GM12878 (cell line): Measurements from ENCODE around the gene ILF2. TPM values are rescaled to one million over a fixed set of nuclear protein-coding genes. Genes with fewer than 3 reads are reported as not detected.

Experiments used
- ATAC-seq: fragments of 200-7000 bp; cut with Tn5 transposase; 3 replicates; pipeline ENCODE4 v1.9.1; 2020; ENCODE audit warnings: mild to moderate bottlenecking, moderate library complexity
- BruUV-seq: library from RNA; stranded (reverse); fragments of 400-500 nt; replicated peaks from 2 replicates; lab custom pipeline; 2021; lab: Mats Ljungman, UMichigan
- CTCF ChIA-PET: fragments of 300-600 bp; sonication (Branson Sonifier 250); formaldehyde crosslinking; extraction: SDS; loops from one replicate; lab custom pipeline; 2021; ENCODE audit warnings: inconsistent platforms; lab: Yijun Ruan, JAX
- POLR2A ChIA-PET: fragments of 350-600 bp; formaldehyde crosslinking; extraction: SDS; loops from one replicate; lab custom pipeline; 2021; ENCODE audit warnings: inconsistent platforms; lab: Charles Lee
- RAD21 ChIA-PET: fragments of 300-600 bp; sonication (Branson Sonifier 250); formaldehyde crosslinking; loops from one replicate; lab custom pipeline; 2023; ENCODE audit warnings: antibody characterized with exemption; ENCODE audit not compliant: unreplicated experiment; lab: Charles Lee
- SMC1A ChIA-PET: fragments of 300-600 bp; sonication (Branson Sonifier 250); formaldehyde crosslinking; loops from one replicate; lab custom pipeline; 2023; ENCODE audit not compliant: unreplicated experiment, uncharacterized antibody; lab: Charles Lee
- DNase-seq: peaks from one replicate; pipeline ENCODE4 v3.0.0-alpha.2; 2011; ENCODE audit warnings: low read depth, low spot score
- FAIRE-seq: peaks from 3 replicates; lab custom pipeline; 2011; peaks lifted over from hg19 to GRCh38; lab: Jason Lieb, UNC
- H2AFZ ChIP-seq: 2 replicates; pipeline ENCODE4 v1.6.0; 2011; ENCODE audit warnings: low read depth, low read length, control low read depth; ENCODE audit not compliant: control insufficient read depth
- H3K27ac ChIP-seq: 2 replicates; pipeline ENCODE4 v1.5.1; 2011; ENCODE audit warnings: control low read depth; ENCODE audit not compliant: control insufficient read depth, insufficient read depth
- H3K27me3 ChIP-seq, 2 experiments: replicated peaks in 1 of 2; 2 replicates each; pipeline versions ENCODE4 v1.6.0 to v1.6.1; 2011; ENCODE audit warnings: low read length in 1 of 2; ENCODE audit not compliant: control insufficient read depth in 2 of 2, insufficient read depth in 2 of 2
- H3K36me3 ChIP-seq, 2 experiments: 2 replicates each; pipeline ENCODE4 v1.5.1; 2011; ENCODE audit warnings: low read length in 1 of 2; ENCODE audit not compliant: control insufficient read depth in 2 of 2, insufficient read depth in 2 of 2
- H3K4me1 ChIP-seq: 2 replicates; pipeline ENCODE4 v1.6.1; 2011; ENCODE audit warnings: mild to moderate bottlenecking, low read length, moderate library complexity, mixed read lengths; ENCODE audit not compliant: control insufficient read depth, insufficient read depth
- H3K4me2 ChIP-seq: 2 replicates; pipeline ENCODE4 v1.6.0; 2011; ENCODE audit warnings: control low read depth; ENCODE audit not compliant: control insufficient read depth, insufficient read depth
- H3K4me3 ChIP-seq: fragments of 200-600 bp; sonication (generic); 2 replicates; pipeline ENCODE4 v1.5.1; 2016
- H3K79me2 ChIP-seq: 2 replicates; pipeline ENCODE4 v1.6.0; 2011; ENCODE audit warnings: low read length; ENCODE audit not compliant: control insufficient read depth, insufficient read depth
- H3K9ac ChIP-seq: 2 replicates; pipeline ENCODE4 v1.8.0; 2011; ENCODE audit warnings: low read length, control low read depth, mixed read lengths; ENCODE audit not compliant: control insufficient read depth, insufficient read depth
- H3K9me3 ChIP-seq: replicated peaks from 3 replicates; pipeline ENCODE4 v1.5.1; 2011; ENCODE audit warnings: mild to moderate bottlenecking, low read length; ENCODE audit not compliant: control insufficient read depth, insufficient read depth
- H4K20me1 ChIP-seq: 2 replicates; pipeline ENCODE4 v1.6.0; 2011; ENCODE audit not compliant: control insufficient read depth, insufficient read depth
- JUNB ChIP-seq: IDR thresholded peaks from 2 replicates; pipeline ENCODE4 v1.6.1; 2016; ENCODE audit warnings: antibody characterized with exemption, mild to moderate bottlenecking
- NFYB ChIP-seq: IDR thresholded peaks from 2 replicates; pipeline ENCODE4 v1.6.1; 2011; ENCODE audit warnings: low read depth, mild to moderate bottlenecking, low read length, improper control_type of control experiment, moderate library complexity; ENCODE audit not compliant: insufficient read depth
- NR2C1 ChIP-seq: fragments of 450-650 bp; IDR thresholded peaks from 2 replicates; pipeline ENCODE4 v1.6.1; 2017; ENCODE audit warnings: antibody characterized with exemption, mild to moderate bottlenecking, moderate library complexity
- POLR2AphosphoS5 ChIP-seq: IDR thresholded peaks from 2 replicates; pipeline ENCODE4 v1.6.1; 2011; ENCODE audit warnings: mild to moderate bottlenecking, low read length, inconsistent platforms
- TCF12 ChIP-seq: IDR thresholded peaks from 2 replicates; pipeline ENCODE4 v1.6.1; 2011; ENCODE audit warnings: low read depth, mild to moderate bottlenecking, low read length
- WGBS: methylation state at CpG from one replicate; pipeline ENCODE4 v1.1.6; 2016; ENCODE audit warnings: low lambda C conversion rate; ENCODE audit not compliant: insufficient replicate concordance, insufficient coverage; ENCODE audit errors: missing lambda C conversion rate; 5-methylcytosine and 5-hydroxymethylcytosine counted together
- in situ Hi-C: fragments of 300-500 bp; cut with MboI; formaldehyde crosslinking; loops from 9 replicates; pipeline ENCODE4 v1.14.3; 2018; ENCODE audit warnings: mixed read lengths
- intact Hi-C: fragments of 100-400 bp; cut with micrococcal nuclease; formaldehyde crosslinking; loops from one replicate; pipeline ENCODE4 v1.14.2; 2022; ENCODE audit not compliant: unreplicated experiment
- polyA plus RNA-seq, 11 experiments: library from polyadenylated mRNA; depleted of rRNA in 4 of 11; unstranded in 6 of 11; stranded (reverse) in 5 of 11; fragments of >200 nt; fragmentation: Nextera tagmentation in 4 of 11; fragmentation: Illumina TruSeq in 1 of 11; extraction: Ambion mirVana in 4 of 11; extraction: Trizol in 1 of 11; gene quantifications; 1 replicate in 1 of 11; 2 replicates in 10 of 11; pipeline versions ENCODE4 v1.2.1 to v1.2.3, GENCODE V29; 2011 to 2016; ENCODE audit warnings: inconsistent platforms in 2 of 11, missing spikeins in 2 of 11, low read depth in 1 of 11
- total RNA-seq, 4 experiments: library from RNA; depleted of rRNA in 3 of 4; stranded (reverse); fragments of >200 nt in 3 of 4; fragmentation: Illumina TruSeq in 1 of 4; extraction: Trizol in 1 of 4; gene quantifications; 2 replicates each; pipeline versions ENCODE4 v1.2.1 to v1.2.3, GENCODE V29; 2013 to 2021
- TF ChIP-seq, protein P1 (sequence below): fragments of 450-650 bp; IDR thresholded peaks from 2 replicates; pipeline ENCODE4 v1.6.1; 2016; ENCODE audit warnings: mild to moderate bottlenecking, moderate library complexity, borderline replicate concordance

Gene ILF2
- total and polyA plus RNA-seq, 10 of the 15 experiments (the other 5 are each of a cell fraction or from before 2014, with no cell fraction given) = 261 to 520 (median 449) TPM

DNA sequence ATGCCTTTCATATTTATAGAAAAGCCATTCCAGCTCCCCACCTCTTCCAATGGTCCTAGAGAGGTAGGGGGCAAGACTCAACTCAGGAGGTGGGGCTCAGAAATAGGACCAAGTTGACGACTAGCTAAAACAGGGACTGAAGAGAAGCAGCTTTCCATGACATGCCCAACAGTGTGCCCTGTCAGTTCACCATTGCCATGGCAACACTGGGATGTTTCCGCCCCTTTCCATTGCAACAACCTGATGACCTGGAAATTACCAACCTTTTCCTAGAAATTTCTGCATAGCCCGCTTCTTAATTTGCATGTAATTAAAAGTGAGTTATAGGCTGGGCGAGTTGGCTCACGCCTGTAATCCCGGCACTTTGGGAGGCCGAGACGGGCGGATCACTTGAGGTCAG, 34.7 kb upstream of the ILF2 start:
- Histone ChIP-seq H3K4me1 (no peaks in the 10 kb centered on the region), H3K9me3 (no peaks in the 10 kb centered on the region), H3K9ac (no peak overlapping the region), H2AFZ (no peak overlapping the region), H3K4me3 (no peak overlapping the region), H4K20me1 (no peaks in the 10 kb centered on the region), H3K27me3 (no peaks in the 10 kb centered on the region), H3K4me2 (no peak overlapping the region), H3K27ac (no peak overlapping the region), H3K79me2 (no peaks in the 10 kb centered on the region), H3K36me3 (no peaks in the 10 kb centered on the region)
- FAIRE-seq (no peak), DNase-seq (no peak), ATAC-seq (no peak)
- ChIA-PET POLR2A (interaction anchor here (2.3 kb wide), 1 partner anchor 7 kb away, joined by 6 read pairs; no protein-coding TSS in a partner anchor), SMC1A (interaction anchor here (1.5 to 1.6 kb wide), 2 partner anchors 10 to 46 kb away, joined by 3 to 4 read pairs; no protein-coding TSS in a partner anchor), CTCF (no interaction called here), RAD21 (no interaction called here)
- BruUV-seq = no TSS peak
- WGBS = 82% methylated on average over 9 of the region's 9 CpGs
- intact Hi-C loops = no loop called here
- in situ Hi-C loops = no loop called here
- TF ChIP-seq, protein P1, sequence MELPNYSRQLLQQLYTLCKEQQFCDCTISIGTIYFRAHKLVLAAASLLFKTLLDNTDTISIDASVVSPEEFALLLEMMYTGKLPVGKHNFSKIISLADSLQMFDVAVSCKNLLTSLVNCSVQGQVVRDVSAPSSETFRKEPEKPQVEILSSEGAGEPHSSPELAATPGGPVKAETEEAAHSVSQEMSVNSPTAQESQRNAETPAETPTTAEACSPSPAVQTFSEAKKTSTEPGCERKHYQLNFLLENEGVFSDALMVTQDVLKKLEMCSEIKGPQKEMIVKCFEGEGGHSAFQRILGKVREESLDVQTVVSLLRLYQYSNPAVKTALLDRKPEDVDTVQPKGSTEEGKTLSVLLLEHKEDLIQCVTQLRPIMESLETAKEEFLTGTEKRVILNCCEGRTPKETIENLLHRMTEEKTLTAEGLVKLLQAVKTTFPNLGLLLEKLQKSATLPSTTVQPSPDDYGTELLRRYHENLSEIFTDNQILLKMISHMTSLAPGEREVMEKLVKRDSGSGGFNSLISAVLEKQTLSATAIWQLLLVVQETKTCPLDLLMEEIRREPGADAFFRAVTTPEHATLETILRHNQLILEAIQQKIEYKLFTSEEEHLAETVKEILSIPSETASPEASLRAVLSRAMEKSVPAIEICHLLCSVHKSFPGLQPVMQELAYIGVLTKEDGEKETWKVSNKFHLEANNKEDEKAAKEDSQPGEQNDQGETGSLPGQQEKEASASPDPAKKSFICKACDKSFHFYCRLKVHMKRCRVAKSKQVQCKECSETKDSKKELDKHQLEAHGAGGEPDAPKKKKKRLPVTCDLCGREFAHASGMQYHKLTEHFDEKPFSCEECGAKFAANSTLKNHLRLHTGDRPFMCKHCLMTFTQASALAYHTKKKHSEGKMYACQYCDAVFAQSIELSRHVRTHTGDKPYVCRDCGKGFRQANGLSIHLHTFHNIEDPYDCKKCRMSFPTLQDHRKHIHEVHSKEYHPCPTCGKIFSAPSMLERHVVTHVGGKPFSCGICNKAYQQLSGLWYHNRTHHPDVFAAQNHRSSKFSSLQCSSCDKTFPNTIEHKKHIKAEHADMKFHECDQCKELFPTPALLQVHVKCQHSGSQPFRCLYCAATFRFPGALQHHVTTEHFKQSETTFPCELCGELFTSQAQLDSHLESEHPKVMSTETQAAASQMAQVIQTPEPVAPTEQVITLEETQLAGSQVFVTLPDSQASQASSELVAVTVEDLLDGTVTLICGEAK = no peak
- no peak for TF ChIP-seq TCF12
- no peak for TF ChIP-seq NR2C1
- TF ChIP-seq POLR2AphosphoS5 = no peak
- TF ChIP-seq NFYB = no peak
- no peak for TF ChIP-seq JUNB
